ENCODE data around the gene DUSP7.

The DUSP7 gene

DNA sequence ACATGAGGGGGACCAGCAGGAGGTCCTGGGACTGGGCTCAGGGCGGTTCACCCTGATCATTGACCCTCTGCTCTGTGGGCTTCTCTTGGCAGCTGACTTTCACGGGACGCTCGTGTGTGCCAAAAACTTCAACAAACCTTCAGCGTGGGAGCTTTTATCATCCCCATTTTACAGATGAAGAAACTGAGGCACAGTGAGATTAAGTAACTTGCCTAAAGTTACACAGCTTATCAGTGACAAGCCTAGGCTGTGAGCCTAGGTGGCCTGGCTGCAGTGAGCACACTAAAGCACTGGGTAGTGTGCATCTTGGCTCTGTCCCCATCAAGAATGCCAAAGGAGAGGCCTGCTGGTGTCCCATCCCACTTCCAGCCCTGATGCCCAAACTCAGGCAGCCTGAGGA lies 23.6 kb upstream of the DUSP7 start:
- H3K4me3 ChIP-seq (ENCODE audit: low read depth, low read length): no peak overlapping the region
- TF ChIP-seq CTCF (IDR thresholded peaks at IDR 0.05; ENCODE audit: low read depth, low read length): no peak

GRCh38 chr3:52078781-52079560 lies 22.6 kb upstream of the DUSP7 start:
- Histone ChIP-seq H3K36me3 (peaks cover 11% of the 10 kb centered on the region; the same call in 1 of the 2 replicates), H3K27me3 (ENCODE audit: insufficient read depth, low read depth, severe bottlenecking) (no peaks in the 10 kb centered on the region), H3K9me3 (ENCODE audit: severe bottlenecking) (no peaks in the 10 kb centered on the region), H3K4me3 (ENCODE audit: low read depth, low read length) (no peak overlapping the region), H3K27ac (no peak overlapping the region)
- no peak for TF ChIP-seq CTCF (IDR thresholded peaks at IDR 0.05; ENCODE audit: low read depth, low read length)
- no peak for DNase-seq

More for the DNA sequence above, 23.6 kb upstream of the DUSP7 start:
- H3K9me3 ChIP-seq (ENCODE audit: severe bottlenecking): no peaks in the 10 kb centered on the region
- no peak overlapping the region for H3K27ac ChIP-seq
- no peaks in the 10 kb centered on the region for H3K27me3 ChIP-seq (ENCODE audit: insufficient read depth, low read depth, severe bottlenecking)
- H3K36me3 ChIP-seq: peaks cover 8% of the 10 kb centered on the region; the same call in 1 of the 2 replicates
- DNase-seq: no peak

DNA sequence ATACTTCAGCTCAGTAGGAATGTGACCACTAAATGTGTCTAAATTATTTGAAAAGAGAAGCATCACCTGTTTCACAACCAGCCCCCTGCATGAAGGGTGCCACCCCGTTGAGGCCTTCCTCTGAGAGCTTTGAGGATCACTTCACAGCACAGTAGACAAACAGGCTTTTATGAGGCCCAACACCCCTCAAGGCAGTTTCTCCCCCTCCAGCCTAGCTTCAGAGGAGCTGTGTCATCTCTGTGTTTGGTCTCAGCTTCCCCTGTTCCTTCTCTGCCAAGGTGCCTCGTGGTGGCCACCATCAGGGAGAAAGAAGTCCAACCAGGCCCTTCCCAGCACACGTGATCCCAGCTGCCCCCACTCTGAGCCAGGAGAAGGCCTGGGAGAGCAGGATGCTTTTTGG lies 21.6 kb upstream of the DUSP7 start:
- no peak for TF ChIP-seq CTCF (IDR thresholded peaks at IDR 0.05; ENCODE audit: low read depth, low read length)
- Histone ChIP-seq H3K4me3 (ENCODE audit: low read depth, low read length) (no peak overlapping the region), H3K27ac (no peak overlapping the region), H3K27me3 (ENCODE audit: insufficient read depth, low read depth, severe bottlenecking) (no peaks in the 10 kb centered on the region), H3K36me3 (peaks cover 11% of the 10 kb centered on the region; the same call in 1 of the 2 replicates), H3K9me3 (ENCODE audit: severe bottlenecking) (no peaks in the 10 kb centered on the region)
- DNase-seq: no peak

DNA sequence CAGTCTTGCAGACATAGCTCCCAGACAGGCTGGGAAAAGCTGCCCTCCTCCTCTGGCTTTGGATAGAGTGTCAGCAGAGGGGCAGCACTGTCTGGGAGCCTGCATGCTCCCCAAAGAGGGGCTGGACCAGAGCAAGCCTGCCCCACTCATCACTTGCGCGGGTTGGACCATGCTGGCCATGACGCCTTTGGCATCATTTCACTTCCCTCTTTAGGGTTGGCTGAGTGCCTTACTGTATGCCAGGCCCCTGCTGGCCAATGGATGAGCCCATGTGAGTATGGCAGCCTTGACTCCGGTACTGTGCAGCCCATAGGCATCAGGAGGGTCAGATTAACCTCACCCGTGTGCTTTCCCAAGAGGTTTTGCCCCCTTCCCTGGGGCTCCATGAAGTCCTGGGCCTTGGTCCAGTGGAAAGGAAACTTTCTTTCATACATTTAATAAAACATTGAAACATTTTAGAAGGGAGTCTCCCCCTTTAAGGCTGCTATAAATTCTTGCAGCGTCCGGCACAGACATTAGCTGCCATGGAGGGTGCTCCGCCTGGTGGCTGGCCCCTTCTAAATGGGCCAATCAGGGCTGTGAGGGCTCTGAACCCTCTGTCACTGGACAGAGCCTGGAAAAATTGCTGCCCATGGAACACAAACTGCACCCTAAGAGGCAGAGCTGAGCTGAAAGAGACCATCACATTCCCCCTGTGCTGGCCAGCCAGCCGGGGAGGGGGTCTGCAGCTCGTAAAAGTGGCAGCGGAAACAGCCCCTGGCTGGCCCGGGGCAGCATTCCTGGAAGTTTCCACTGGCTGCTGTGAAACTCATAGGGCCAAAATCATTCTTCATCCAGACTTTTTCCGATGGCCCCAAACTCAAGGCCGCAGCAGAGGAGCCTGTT lies 20.8 kb upstream of the DUSP7 start:
- DNase-seq: no peak
- H3K36me3 ChIP-seq: peaks cover 11% of the 10 kb centered on the region; the same call in 1 of the 2 replicates
- no peak for TF ChIP-seq CTCF (IDR thresholded peaks at IDR 0.05; ENCODE audit: low read depth, low read length)
- no peak overlapping the region for H3K27ac ChIP-seq
- H3K27me3 ChIP-seq (ENCODE audit: insufficient read depth, low read depth, severe bottlenecking): no peaks in the 10 kb centered on the region
- no peaks in the 10 kb centered on the region for H3K9me3 ChIP-seq (ENCODE audit: severe bottlenecking)
- H3K4me3 ChIP-seq (ENCODE audit: low read depth, low read length): no peak overlapping the region

DNA sequence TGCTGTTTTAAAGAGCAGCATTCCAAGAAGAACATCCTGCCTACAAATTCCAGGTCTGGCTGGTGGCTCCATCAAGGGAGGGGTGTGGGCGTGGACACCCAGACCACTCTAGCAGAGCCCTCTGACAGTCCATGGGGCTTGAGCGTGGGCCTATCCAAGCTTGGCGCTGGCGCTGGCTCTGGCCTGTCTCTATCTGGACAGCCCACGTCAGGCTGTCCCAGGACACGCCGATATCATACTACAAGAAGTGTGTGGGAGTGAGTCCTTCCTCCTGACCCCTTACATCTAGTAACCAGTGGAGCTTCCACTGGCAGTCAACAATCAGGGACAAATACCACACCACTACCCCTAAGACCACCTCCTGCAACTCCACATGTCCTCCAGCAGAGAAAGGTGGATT lies 17.1 kb upstream of the DUSP7 start:
- Histone ChIP-seq H3K4me3 (ENCODE audit: low read depth, low read length) (no peak overlapping the region), H3K36me3 (peaks cover 11% of the 10 kb centered on the region; the same call in 1 of the 2 replicates), H3K27ac (no peak overlapping the region), H3K9me3 (ENCODE audit: severe bottlenecking) (no peaks in the 10 kb centered on the region), H3K27me3 (ENCODE audit: insufficient read depth, low read depth, severe bottlenecking) (no peaks in the 10 kb centered on the region)
- DNase-seq: no peak
- TF ChIP-seq CTCF (IDR thresholded peaks at IDR 0.05; ENCODE audit: low read depth, low read length): no peak

Data from WERI-Rb-1 (cell line).